HepG2 (cell line): ENCODE data around the gene NEK9. TPM values are rescaled to one million over a fixed set of nuclear protein-coding genes. Genes with fewer than 3 reads are reported as not detected.
A peak's percentile ranks its signal among the peaks of the same experiment; 100 is the strongest.

ENCODE experiments used
- BCL3 ChIP-seq: sonication (generic); formaldehyde crosslinking; IDR thresholded peaks from 2 replicates; pipeline ENCODE4 v1.5.1; 2020; ENCODE audit warnings: mild to moderate bottlenecking, missing genetic modification reagents, moderate library complexity
- DR1 ChIP-seq: sonication (generic); formaldehyde crosslinking; IDR thresholded peaks from 2 replicates; pipeline ENCODE4 v1.8.0; 2021; ENCODE audit warnings: mild to moderate bottlenecking, missing genetic modification reagents, inconsistent platforms
- DRAP1 ChIP-seq: IDR thresholded peaks from 2 replicates; pipeline ENCODE4 v1.6.1; 2016; ENCODE audit warnings: missing genetic modification reagents, missing compliant biosample characterization
- EEA1 ChIP-seq: sonication (generic); formaldehyde crosslinking; IDR thresholded peaks from 2 replicates; pipeline ENCODE4 v1.5.1; 2020; ENCODE audit warnings: mild to moderate bottlenecking, missing genetic modification reagents, borderline replicate concordance
- GABPA ChIP-seq, 2 experiments: IDR thresholded peaks; 2 replicates each; pipeline ENCODE4 v1.6.1; 2011 to 2016; ENCODE audit warnings: low read depth in 2 of 2, low read length in 1 of 2, missing biosample characterization in 1 of 2, missing genetic modification characterization in 1 of 2
- HIVEP1 ChIP-seq: sonication (generic); formaldehyde crosslinking; IDR thresholded peaks from 2 replicates; pipeline ENCODE4 v1.4.0; 2020; ENCODE audit warnings: mild to moderate bottlenecking, missing genetic modification reagents
- JDP2 ChIP-seq: sonication (generic); formaldehyde crosslinking; IDR thresholded peaks from 2 replicates; pipeline ENCODE4 v1.8.1; 2022; ENCODE audit warnings: missing genetic modification reagents, borderline replicate concordance
- PRMT3 ChIP-seq: sonication (generic); formaldehyde crosslinking; IDR thresholded peaks from 2 replicates; pipeline ENCODE4 v1.8.1; 2022; ENCODE audit warnings: low read depth, mild to moderate bottlenecking, moderate library complexity, missing genetic modification reagents, borderline replicate concordance
- RARG ChIP-seq: sonication (generic); formaldehyde crosslinking; IDR thresholded peaks from 2 replicates; pipeline ENCODE4 v1.4.0; 2020; ENCODE audit warnings: low read depth, mild to moderate bottlenecking, missing genetic modification reagents
- RFXAP ChIP-seq: sonication (generic); formaldehyde crosslinking; IDR thresholded peaks from 2 replicates; pipeline ENCODE4 v1.4.0; 2020; ENCODE audit warnings: missing genetic modification reagents, borderline replicate concordance
- RNF2 ChIP-seq: fragments of 450-650 bp; conservative IDR thresholded peaks from 2 replicates; pipeline ENCODE4 v1.6.1; 2016; ENCODE audit warnings: low read depth
- SAFB2 ChIP-seq: sonication (generic); formaldehyde crosslinking; IDR thresholded peaks from 2 replicates; pipeline ENCODE4 v1.5.1; 2020; ENCODE audit warnings: missing genetic modification reagents, low read depth, mild to moderate bottlenecking, borderline replicate concordance
- SOX13 ChIP-seq, 3 experiments: fragments of 450-650 bp in 1 of 3; sonication (generic) in 1 of 3; formaldehyde crosslinking in 1 of 3; IDR thresholded peaks in 2 of 3; conservative IDR thresholded peaks in 1 of 3; 2 replicates each; pipeline versions ENCODE4 v1.5.0 to v1.6.1; 2016 to 2020; ENCODE audit warnings: antibody characterized with exemption in 1 of 3, mild to moderate bottlenecking in 1 of 3, missing compliant biosample characterization in 1 of 3, missing genetic modification reagents in 1 of 3, moderate library complexity in 1 of 3
- TEF ChIP-seq: sonication (generic); formaldehyde crosslinking; IDR thresholded peaks from 2 replicates; pipeline ENCODE4 v1.5.0; 2020; ENCODE audit warnings: missing genetic modification reagents
- THAP11 ChIP-seq: IDR thresholded peaks from 2 replicates; pipeline ENCODE4 v1.6.1; 2016; ENCODE audit warnings: missing biosample characterization, missing genetic modification reagents
- YEATS4 ChIP-seq: sonication (generic); formaldehyde crosslinking; IDR thresholded peaks from 2 replicates; pipeline ENCODE4 v1.4.0; 2020; ENCODE audit warnings: missing genetic modification reagents, borderline replicate concordance
- ZNF12 ChIP-seq: sonication (generic); formaldehyde crosslinking; IDR thresholded peaks from 2 replicates; pipeline ENCODE4 v1.5.0; 2020; ENCODE audit warnings: missing genetic modification reagents
- ZNF136 ChIP-seq: sonication (generic); formaldehyde crosslinking; IDR thresholded peaks from 2 replicates; pipeline ENCODE4 v1.8.1; 2022; ENCODE audit warnings: low read depth, mild to moderate bottlenecking, moderate library complexity, missing genetic modification reagents
- ZNF256 ChIP-seq: sonication (generic); formaldehyde crosslinking; conservative IDR thresholded peaks from 2 replicates; pipeline ENCODE4 v1.4.0; 2020; ENCODE audit warnings: missing genetic modification reagents
- ZNF329 ChIP-seq: sonication (generic); formaldehyde crosslinking; IDR thresholded peaks from 2 replicates; pipeline ENCODE4 v1.9.0; 2021; ENCODE audit warnings: low read depth, mild to moderate bottlenecking, missing genetic modification reagents
- ZNF569 ChIP-seq: sonication (generic); formaldehyde crosslinking; IDR thresholded peaks from 2 replicates; pipeline ENCODE4 v1.5.0; 2020; ENCODE audit warnings: mild to moderate bottlenecking, missing genetic modification reagents, moderate library complexity, borderline replicate concordance
- ZNF615 ChIP-seq: sonication (generic); formaldehyde crosslinking; IDR thresholded peaks from 2 replicates; pipeline ENCODE4 v1.5.0; 2020; ENCODE audit warnings: mild to moderate bottlenecking, missing genetic modification reagents, borderline replicate concordance
- ZNF660 ChIP-seq: sonication (generic); formaldehyde crosslinking; IDR thresholded peaks from 2 replicates; pipeline ENCODE4 v1.5.1; 2020; ENCODE audit warnings: mild to moderate bottlenecking, low read depth, missing genetic modification reagents, borderline replicate concordance
- ZSCAN31 ChIP-seq: sonication (generic); formaldehyde crosslinking; IDR thresholded peaks from 2 replicates; pipeline ENCODE4 v1.5.0; 2020; ENCODE audit warnings: low read depth, mild to moderate bottlenecking, missing genetic modification reagents
- polyA plus RNA-seq, 8 experiments: library from polyadenylated mRNA; depleted of rRNA in 3 of 8; stranded (reverse) in 7 of 8; unstranded in 1 of 8; fragments of >200 nt; fragmentation: Illumina TruSeq in 4 of 8; extraction: Trizol in 4 of 8; gene quantifications; 2 replicates each; pipeline versions ENCODE4 v1.2.1 to v1.2.3, GENCODE V29; 2011 to 2016; ENCODE audit warnings: low read depth in 4 of 8, missing spikeins in 1 of 8, mixed read lengths in 1 of 8; ENCODE audit not compliant: insufficient read depth in 1 of 8
- total RNA-seq, 5 experiments: library from RNA; depleted of rRNA; stranded (reverse); fragments of >200 nt; fragmentation: Illumina TruSeq; extraction: Trizol; gene quantifications; 2 replicates each; pipeline ENCODE4 v1.2.3, GENCODE V29; 2016; ENCODE audit warnings: low read depth in 1 of 5

The NEK9 gene
- total and polyA plus RNA-seq, 2 of the 13 experiments (the other 11 are each of a cell fraction or from before 2014, with no cell fraction given), result 16.5 to 27.3 TPM

- TF ChIP-seq EEA1 (CRISPR knock-in tag) (no peak), RNF2 (no peak), ZNF256 (CRISPR knock-in tag) (no peak), TEF (CRISPR knock-in tag) (no peak), ZNF12 (0 out of 2 replicates have a peak, but pooled peaks have one; percentile 17), DRAP1 (no peak), DR1 (CRISPR knock-in tag) (no peak), ZSCAN31 (no peak), SOX13 (IDR thresholded peaks at IDR 0.05) (no peak), SOX13 (CRISPR knock-in tag; conservative IDR thresholded peaks at IDR 0.05 in 1 of 2, IDR thresholded peaks at IDR 0.05 in 1 of 2) (peak in 1 of 2 experiments; percentile 66; a peak in 1 of 4 replicates), HIVEP1 (CRISPR knock-in tag) (no peak), THAP11 (CRISPR knock-in tag) (no peak), JDP2 (no peak), RFXAP (CRISPR knock-in tag) (no peak), GABPA (IDR thresholded peaks at IDR 0.05; ENCODE audit: low read depth, low read length) (no peak), GABPA (CRISPR knock-in tag; IDR thresholded peaks at IDR 0.05; ENCODE audit: low read depth) (peak; percentile 77), PRMT3 (CRISPR knock-in tag) (no peak), RARG (CRISPR knock-in tag) (no peak), ZNF660 (CRISPR knock-in tag) (no peak), SAFB2 (CRISPR knock-in tag) (no peak), ZNF569 (CRISPR knock-in tag) (no peak), BCL3 (CRISPR knock-in tag) (no peak), YEATS4 (CRISPR knock-in tag) (peak; percentile 27; the same call in 1 of the 2 replicates), ZNF615 (CRISPR knock-in tag) (no peak), ZNF136 (CRISPR knock-in tag) (no peak), ZNF329 (CRISPR knock-in tag) (no peak)
Observed at GRCh38 chr14:75041613-75042012, 85.2 kb downstream of the NEK9 start (continued).
